ENCODE measurements around the gene TRAK2. TPM values are rescaled to one million over a fixed set of nuclear protein-coding genes. Genes with fewer than 3 reads are reported as not detected.
A peak's percentile ranks its signal among the peaks of the same experiment; 100 is the strongest.

TRAK2 gene
- total and polyA plus RNA-seq, 9 of the 15 experiments (the other 6 are each of a cell fraction or from before 2014, with no cell fraction given) = 3.4 to 10.4 (median 7.3) TPM

DNA sequence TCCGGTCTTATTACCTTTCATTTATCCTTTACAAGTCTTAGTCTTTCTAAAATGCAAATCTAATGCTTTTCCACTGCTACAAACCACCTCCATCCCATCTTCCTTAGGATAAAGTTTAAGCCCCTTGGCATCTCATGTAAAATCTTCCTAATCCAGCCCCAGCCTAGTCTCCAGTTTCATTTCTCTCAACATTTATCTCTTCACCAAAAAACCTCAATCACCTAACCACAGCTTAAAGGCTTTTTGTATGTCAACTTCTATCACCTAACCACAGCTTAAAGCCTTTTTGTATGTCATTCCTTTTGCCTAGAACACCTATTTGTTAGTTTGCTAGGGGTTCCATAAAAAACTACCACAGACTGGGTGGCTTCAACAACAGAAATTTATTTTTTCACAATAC is 4.2 kb downstream of the TRAK2 start (continued):
- TF ChIP-seq MGA (IDR thresholded peaks at IDR 0.05) (no peak), SNIP1 (IDR thresholded peaks at IDR 0.05; ENCODE audit: low read depth) (no peak), ZSCAN32 (CRISPR knock-in tag; IDR thresholded peaks at IDR 0.05) (no peak), NR4A1 (CRISPR knock-in tag; IDR thresholded peaks at IDR 0.05) (no peak), NR4A1 (tag; IDR thresholded peaks at IDR 0.05) (no peak), DPF2 (IDR thresholded peaks at IDR 0.05) (0 out of 2 replicates have a peak, but pooled peaks have one; percentile 25), ZNF277 (CRISPR knock-in tag; IDR thresholded peaks at IDR 0.05; ENCODE audit: borderline replicate concordance) (no peak), POLR2G (IDR thresholded peaks at IDR 0.05; ENCODE audit: low read depth, low read length) (no peak)
- TF ChIP-seq, protein P1, sequence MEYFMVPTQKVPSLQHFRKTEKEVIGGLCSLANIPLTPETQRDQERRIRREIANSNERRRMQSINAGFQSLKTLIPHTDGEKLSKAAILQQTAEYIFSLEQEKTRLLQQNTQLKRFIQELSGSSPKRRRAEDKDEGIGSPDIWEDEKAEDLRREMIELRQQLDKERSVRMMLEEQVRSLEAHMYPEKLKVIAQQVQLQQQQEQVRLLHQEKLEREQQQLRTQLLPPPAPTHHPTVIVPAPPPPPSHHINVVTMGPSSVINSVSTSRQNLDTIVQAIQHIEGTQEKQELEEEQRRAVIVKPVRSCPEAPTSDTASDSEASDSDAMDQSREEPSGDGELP (CRISPR knock-in tag; IDR thresholded peaks at IDR 0.05; ENCODE audit: borderline replicate concordance) = no peak
- TF ChIP-seq, protein P2, sequence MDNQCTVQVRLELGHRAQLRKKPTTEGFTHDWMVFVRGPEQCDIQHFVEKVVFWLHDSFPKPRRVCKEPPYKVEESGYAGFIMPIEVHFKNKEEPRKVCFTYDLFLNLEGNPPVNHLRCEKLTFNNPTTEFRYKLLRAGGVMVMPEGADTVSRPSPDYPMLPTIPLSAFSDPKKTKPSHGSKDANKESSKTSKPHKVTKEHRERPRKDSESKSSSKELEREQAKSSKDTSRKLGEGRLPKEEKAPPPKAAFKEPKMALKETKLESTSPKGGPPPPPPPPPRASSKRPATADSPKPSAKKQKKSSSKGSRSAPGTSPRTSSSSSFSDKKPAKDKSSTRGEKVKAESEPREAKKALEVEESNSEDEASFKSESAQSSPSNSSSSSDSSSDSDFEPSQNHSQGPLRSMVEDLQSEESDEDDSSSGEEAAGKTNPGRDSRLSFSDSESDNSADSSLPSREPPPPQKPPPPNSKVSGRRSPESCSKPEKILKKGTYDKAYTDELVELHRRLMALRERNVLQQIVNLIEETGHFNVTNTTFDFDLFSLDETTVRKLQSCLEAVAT (IDR thresholded peaks at IDR 0.05) = peak in 1 of 2 experiments; percentile 42; a peak in 1 of 4 replicates

Data from K562 (cell line).